A673 (cell line): ENCODE data around the gene DENND5B. TPM values are rescaled to one million over a fixed set of nuclear protein-coding genes. Genes with fewer than 3 reads are reported as not detected.

Source experiments
- BruUV-seq: library from RNA; stranded (reverse); fragments of 400-500 nt; replicated peaks from 2 replicates; lab custom pipeline; 2021; lab: Mats Ljungman, UMichigan
- CTCF ChIA-PET: fragments of 300-600 bp; sonication (Branson Sonifier 250); formaldehyde crosslinking; loops from one replicate; lab custom pipeline; 2022; ENCODE audit warnings: antibody characterized with exemption; lab: Charles Lee
- POLR2A ChIA-PET: fragments of 300-600 bp; sonication (Branson Sonifier 250); formaldehyde crosslinking; loops from one replicate; lab custom pipeline; 2022; ENCODE audit warnings: antibody characterized with exemption; ENCODE audit not compliant: low non-redundant PET; lab: Charles Lee
- DNase-seq: peaks from one replicate; pipeline ENCODE4 v3.0.0-alpha.2; 2015; ENCODE audit warnings: low spot score
- H3K27ac ChIP-seq: fragments of 200-600 bp; sonication (generic); 2 replicates; pipeline ENCODE4 v1.5.1; 2016; ENCODE audit warnings: mixed run types, low read depth, mild to moderate bottlenecking, mixed read lengths, antibody characterized with exemption, low read length; ENCODE audit not compliant: poor library complexity, severe bottlenecking
- H3K27me3 ChIP-seq: fragments of 200-600 bp; sonication (generic); replicated peaks from 2 replicates; pipeline ENCODE4 v1.6.1; 2017; ENCODE audit warnings: mixed run types, low read depth, mild to moderate bottlenecking, mixed read lengths, antibody characterized with exemption, low read length; ENCODE audit not compliant: insufficient read depth, poor library complexity
- H3K36me3 ChIP-seq: fragments of 200-600 bp; sonication (generic); 2 replicates; pipeline ENCODE4 v1.6.1; 2016; ENCODE audit warnings: mixed run types, mild to moderate bottlenecking, mixed read lengths, antibody characterized with exemption, low read length; ENCODE audit not compliant: insufficient read depth, poor library complexity, severe bottlenecking
- H3K4me1 ChIP-seq: fragments of 200-600 bp; sonication (generic); 2 replicates; pipeline ENCODE4 v1.6.1; 2017; ENCODE audit warnings: mixed run types, mild to moderate bottlenecking, mixed read lengths, antibody characterized with exemption, low read length; ENCODE audit not compliant: insufficient read depth, poor library complexity, severe bottlenecking
- H3K4me3 ChIP-seq: fragments of 200-600 bp; sonication (generic); 2 replicates; pipeline ENCODE4 v1.5.1; 2016; ENCODE audit warnings: low read depth, mixed run types, mild to moderate bottlenecking, mixed read lengths, low read length; ENCODE audit not compliant: poor library complexity, severe bottlenecking
- H3K9me3 ChIP-seq: fragments of 200-600 bp; sonication (generic); 2 replicates; pipeline ENCODE4 v1.6.1; 2016; ENCODE audit warnings: mixed run types, low read depth, mild to moderate bottlenecking, mixed read lengths, antibody characterized with exemption, low read length; ENCODE audit not compliant: poor library complexity, severe bottlenecking
- CTCF ChIP-seq: fragments of 300-800, 200-600 bp; sonication (generic); conservative IDR thresholded peaks from 2 replicates; pipeline ENCODE4 v1.5.1; 2017; ENCODE audit warnings: low read depth, mild to moderate bottlenecking, antibody characterized with exemption, low read length, moderate library complexity, mixed read lengths
- EZH2 ChIP-seq: fragments of 200-600 bp; sonication (generic); IDR thresholded peaks from 2 replicates; pipeline ENCODE4 v1.6.1; 2017; ENCODE audit warnings: borderline replicate concordance, low read depth, mild to moderate bottlenecking, mixed read lengths, antibody characterized with exemption, low read length; ENCODE audit not compliant: poor library complexity, severe bottlenecking
- intact Hi-C: fragments of 100-400 bp; cut with micrococcal nuclease; formaldehyde crosslinking; loops from one replicate; pipeline ENCODE4 v1.10.0; 2022; ENCODE audit not compliant: unreplicated experiment
- total RNA-seq: library from RNA; stranded (reverse); gene quantifications from 2 replicates; pipeline ENCODE4 v1.2.3, GENCODE V29; 2021

The DENND5B gene
- total RNA-seq, 1 experiment from 2014 or later, result 7.6 TPM

GRCh38 chr12:31510034-31510433, 80.9 kb downstream of the DENND5B start:
- no peak for DNase-seq
- ChIA-PET POLR2A (no interaction called here), CTCF (interaction anchor here (1.5 kb wide), 1 partner anchor 14 kb away, joined by 4 read pairs; no protein-coding TSS in a partner anchor)
- H3K4me1 ChIP-seq, result peaks cover 6% of the 10 kb centered on the region
- peaks cover 2% of the 10 kb centered on the region for H3K9me3 ChIP-seq
- BruUV-seq, result no TSS peak
- H3K27me3 ChIP-seq, result no peaks in the 10 kb centered on the region
- TF ChIP-seq EZH2 (no peak), CTCF (no peak)
- intact Hi-C loops, result no loop called here
- no peak overlapping the region for H3K27ac ChIP-seq
- H3K4me3 ChIP-seq, result no peak overlapping the region
- H3K36me3 ChIP-seq, result no peaks in the 10 kb centered on the region

GRCh38 chr12:31508436-31509150, 82.3 kb downstream of the DENND5B start:
- Histone ChIP-seq H3K4me3 (no peak overlapping the region), H3K9me3 (peaks cover 6% of the 10 kb centered on the region), H3K4me1 (peaks cover 6% of the 10 kb centered on the region), H3K36me3 (no peaks in the 10 kb centered on the region), H3K27me3 (no peaks in the 10 kb centered on the region), H3K27ac (no peak overlapping the region)
- ChIA-PET POLR2A (no interaction called here), CTCF (interaction anchor here (1.5 kb wide), 1 partner anchor 12 kb away, joined by 4 read pairs; no protein-coding TSS in a partner anchor)
- no peak for DNase-seq
- intact Hi-C loops, result no loop called here
- TF ChIP-seq EZH2 (no peak), CTCF (no peak)
- BruUV-seq, result no TSS peak

GRCh38 chr12:31507966-31508365, 83.0 kb downstream of the DENND5B start:
- H3K27me3 ChIP-seq, result no peaks in the 10 kb centered on the region
- CTCF ChIA-PET, result no interaction called here
- intact Hi-C loops, result no loop called here
- TF ChIP-seq EZH2 (no peak), CTCF (no peak)
- peaks cover 6% of the 10 kb centered on the region for H3K9me3 ChIP-seq
- no peaks in the 10 kb centered on the region for H3K36me3 ChIP-seq
- BruUV-seq, result no TSS peak
- DNase-seq, result no peak
- H3K4me1 ChIP-seq, result peaks cover 6% of the 10 kb centered on the region
- POLR2A ChIA-PET, result no interaction called here
- no peak overlapping the region for H3K4me3 ChIP-seq
- no peak overlapping the region for H3K27ac ChIP-seq
